ENCODE data around the gene XPOT.

XPOT gene

DNA sequence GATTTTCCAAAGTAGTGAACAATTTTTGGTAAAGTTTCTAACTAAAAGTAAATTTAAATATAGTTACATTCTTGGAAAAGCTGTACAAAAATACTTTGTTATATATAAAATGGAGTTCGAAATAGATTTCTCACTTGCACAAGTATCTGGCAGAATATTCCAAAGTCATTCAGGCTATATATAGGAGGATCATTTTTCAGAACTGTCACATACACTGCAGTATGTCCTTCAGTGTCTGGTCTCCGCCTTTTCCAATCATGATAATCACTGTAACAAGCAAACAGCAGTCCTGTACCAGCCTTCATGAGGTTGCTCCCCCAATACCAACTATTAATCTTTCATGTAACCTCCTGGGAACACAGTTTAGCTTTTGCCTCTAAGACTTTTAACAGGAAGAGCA is 66.3 kb downstream of the XPOT start:
- no peak for DNase-seq

DNA sequence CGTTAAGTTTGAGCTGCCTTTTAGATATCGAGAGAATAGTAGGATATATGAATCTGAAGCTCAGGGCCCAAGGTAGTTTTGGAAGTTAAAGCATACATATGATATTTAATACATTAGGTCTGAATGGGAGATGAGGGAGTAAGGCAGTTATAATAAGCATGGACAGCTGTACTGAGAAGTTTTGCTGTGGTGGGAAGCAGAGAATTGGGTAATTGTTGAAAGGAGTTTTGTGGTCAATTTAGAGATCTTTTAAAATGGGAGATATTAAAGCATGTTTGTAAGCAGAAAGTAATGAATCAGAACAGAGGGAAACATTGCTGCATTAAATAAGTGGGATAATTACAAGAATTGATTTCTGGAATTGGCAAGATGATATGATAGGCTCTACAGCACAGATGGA is 69.0 kb downstream of the XPOT start:
- no peak for DNase-seq

GRCh38 chr12:64475518-64475917 is 71.3 kb downstream of the XPOT start:
- no peak for DNase-seq

GRCh38 chr12:64476844-64477243 is 72.7 kb downstream of the XPOT start:
- DNase-seq: no peak

DNA sequence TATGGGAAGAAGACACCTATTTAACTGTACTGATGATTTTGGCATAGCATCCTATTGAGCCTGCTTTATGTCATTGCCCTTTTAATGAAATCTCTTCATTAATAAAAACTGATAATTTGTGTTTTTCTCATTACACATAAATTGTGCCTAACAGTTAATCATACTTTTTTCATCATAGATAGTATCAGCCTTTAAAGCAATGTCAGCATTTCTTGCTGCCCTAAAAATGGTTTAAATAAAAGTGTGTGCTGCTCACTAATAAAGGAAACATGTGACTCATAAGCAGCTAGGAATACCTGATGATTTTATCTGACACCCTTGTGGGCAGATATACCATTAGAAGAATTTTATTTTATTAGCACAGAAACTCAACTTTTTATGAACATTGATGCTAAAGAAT is 74.5 kb downstream of the XPOT start:
- DNase-seq: no peak

DNA sequence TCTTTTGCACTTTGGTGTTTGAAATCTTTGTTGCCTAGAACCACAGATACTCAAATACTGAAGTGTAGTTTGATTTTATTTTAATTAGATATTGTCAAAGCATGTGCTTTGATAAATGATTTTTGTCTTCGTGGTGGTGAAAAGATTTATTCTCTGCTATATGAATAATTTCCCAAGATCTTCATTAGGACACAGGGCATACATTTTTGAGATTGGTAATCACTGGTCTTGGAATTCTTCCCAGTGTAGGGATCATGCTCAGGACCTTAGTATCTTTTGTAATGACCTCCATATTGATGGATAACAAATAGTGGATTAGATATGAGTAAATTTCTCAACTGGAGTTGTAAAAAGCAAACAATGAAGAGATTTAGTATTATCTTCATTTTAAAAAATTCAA is 76.0 kb downstream of the XPOT start:
- DNase-seq: no peak

DNA sequence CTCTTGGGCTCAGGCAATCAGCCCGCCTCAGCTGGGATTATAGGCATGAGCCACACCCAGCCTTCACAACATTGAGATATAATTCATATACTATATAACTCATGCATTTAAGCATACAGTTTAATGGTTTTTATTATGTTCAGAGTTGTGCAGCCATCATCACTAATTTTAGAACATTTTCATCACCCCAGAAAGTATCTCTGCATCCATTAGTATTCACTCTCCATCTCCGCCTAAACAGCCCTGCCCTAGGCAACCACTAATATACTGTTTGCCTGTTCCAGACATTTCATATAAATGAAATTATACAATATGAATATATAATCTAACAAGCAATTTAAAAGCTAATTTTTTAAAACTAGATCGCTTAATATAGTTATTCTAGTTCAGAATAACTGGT is 82.5 kb downstream of the XPOT start:
- no peak for DNase-seq

DNA sequence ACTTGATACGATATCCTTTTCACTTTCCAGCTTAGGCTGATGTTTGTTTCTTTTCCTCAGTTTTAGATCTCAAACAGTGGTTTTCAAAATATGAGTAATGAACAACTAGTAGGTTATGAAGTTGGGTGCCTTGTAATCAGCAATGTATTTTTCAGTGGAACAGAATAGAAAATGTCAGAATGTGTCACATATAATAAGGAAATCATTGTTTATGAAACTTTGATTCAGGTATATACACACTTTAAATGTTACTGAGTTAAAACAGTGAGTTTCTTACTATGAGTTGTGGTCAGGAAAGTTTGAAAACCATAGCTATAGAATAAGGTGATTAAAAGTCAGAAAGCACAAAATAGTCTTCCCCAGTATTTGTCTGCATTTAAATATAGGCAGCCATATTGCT is 87.5 kb downstream of the XPOT start:
- DNase-seq: no peak

GRCh38 chr12:64493513-64493912 is 89.3 kb downstream of the XPOT start:
- no peak for DNase-seq

GRCh38 chr12:64494998-64495729 is 91.0 kb downstream of the XPOT start:
- no peak for DNase-seq

- no peak for DNase-seq
Measured at GRCh38 chr12:64496839-64497400, 92.7 kb downstream of the XPOT start.

DNA sequence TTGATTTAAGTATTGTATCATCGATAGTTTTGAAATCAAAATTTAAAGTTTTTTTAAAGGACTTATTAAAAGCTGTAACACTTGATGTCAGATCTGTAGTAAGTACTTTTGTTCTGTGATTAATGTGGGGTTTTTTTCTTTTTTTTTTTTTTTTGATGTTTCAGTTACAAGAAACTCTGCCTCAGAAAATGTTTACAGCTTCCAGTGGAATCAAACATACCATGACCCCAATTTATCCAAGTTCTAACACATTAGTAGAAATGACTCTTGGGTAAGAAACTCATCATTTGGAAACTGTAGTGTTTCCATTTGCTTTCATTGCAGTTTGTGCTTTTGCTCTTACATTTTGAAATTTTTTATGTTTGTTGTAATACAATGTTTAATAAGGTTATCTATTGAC is 93.3 kb downstream of the XPOT start:
- no peak for DNase-seq

DNA sequence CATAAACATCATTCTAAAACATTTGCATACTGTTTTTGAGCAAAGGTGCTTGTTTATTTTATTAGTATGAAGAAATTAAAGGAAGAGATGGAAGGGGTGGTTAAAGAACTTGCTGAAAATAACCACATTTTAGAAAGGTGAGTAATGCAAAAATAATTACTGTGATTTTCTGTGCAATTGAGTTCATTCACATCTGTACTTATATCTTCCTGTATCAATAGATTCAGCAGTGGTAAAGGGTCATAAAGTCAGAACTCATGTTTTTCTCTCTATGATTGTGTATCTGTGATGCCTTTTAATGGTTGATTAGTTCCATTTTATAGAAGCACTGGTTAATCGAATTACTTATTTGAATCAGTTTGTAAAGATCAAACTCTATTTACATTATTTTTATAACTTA is 93.7 kb downstream of the XPOT start:
- DNase-seq: no peak

DNA sequence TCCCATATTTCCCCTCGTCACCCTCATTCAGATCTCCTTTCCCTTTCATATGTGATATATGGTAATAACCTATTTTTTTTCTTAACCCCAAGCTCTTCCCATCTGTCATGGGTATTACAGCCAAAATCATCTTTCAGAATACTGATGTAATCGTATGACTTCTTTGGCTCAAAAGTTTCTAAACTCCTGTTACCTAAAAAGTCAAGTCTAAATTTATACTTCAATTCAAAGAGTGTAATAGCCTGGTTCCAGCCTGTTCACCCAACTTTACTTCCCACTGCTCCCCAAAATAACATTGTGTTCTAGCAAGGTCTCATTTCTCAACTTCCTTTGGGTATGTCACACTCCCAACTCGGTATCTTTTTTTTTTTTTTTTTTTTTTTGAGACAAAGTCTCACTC is 96.2 kb downstream of the XPOT start:
- DNase-seq: no peak
